Activated T-cell treated with anti-CD3 and anti-CD28 coated beads for 48 hours (primary cell): ENCODE results near the gene RASL12.
A peak's percentile ranks its signal among the peaks of the same experiment; 100 is the strongest.
"Not testable (repeated sequence)": the region's sequence is repeated elsewhere in the genome, so short reads cannot be mapped to it uniquely, and the experiment has no call there.

ENCODE experiments used
- DNase-seq: peaks from one replicate; pipeline ENCODE4 v3.0.0-alpha.2; 2020; ENCODE audit warnings: low read depth

Gene RASL12

GRCh38 chr15:65067645-65068402 is at the start of gene RASL12:
Gene RASL12, minus strand, starts transcription at chr15:65067991. Its CDS starts 156 bp downstream, at chr15:65067835.
- no peak for DNase-seq

- no peak for DNase-seq
These were observed 47.8 kb upstream of the RASL12 start for GRCh38 chr15:65115542-65115941.

- no peak for DNase-seq
These were observed 47.3 kb upstream of the RASL12 start, which contains the start of gene UBAP1L for GRCh38 chr15:65115086-65115485. Gene UBAP1L, minus strand, starts transcription at chr15:65115200. Its CDS starts 8,985 bp downstream, at chr15:65106215.

GRCh38 chr15:65110676-65111292 is 43.0 kb upstream of the RASL12 start:
- no peak for DNase-seq

GRCh38 chr15:65106011-65106590 is 38.3 kb upstream of the RASL12 start:
- no peak for DNase-seq

GRCh38 chr15:65105038-65105437 is 37.2 kb upstream of the RASL12 start:
- no peak for DNase-seq

GRCh38 chr15:65102912-65103311 is 35.1 kb upstream of the RASL12 start:
- no peak for DNase-seq

GRCh38 chr15:65101891-65102708 is 34.3 kb upstream of the RASL12 start:
- DNase-seq, result no peak

- DNase-seq, result peak; percentile 45
These were observed 33.7 kb upstream of the RASL12 start for GRCh38 chr15:65101411-65101890.

- no peak for DNase-seq
These were observed 32.7 kb upstream of the RASL12 start for GRCh38 chr15:65100442-65100841.

GRCh38 chr15:65099801-65100200 is 32.0 kb upstream of the RASL12 start:
- not testable (repeated sequence) for DNase-seq

GRCh38 chr15:65099336-65099735 is 31.5 kb upstream of the RASL12 start:
- DNase-seq, result no peak

GRCh38 chr15:65097651-65098263 is 30.0 kb upstream of the RASL12 start:
- DNase-seq, result no peak

GRCh38 chr15:65096481-65097385 is 28.9 kb upstream of the RASL12 start:
- no peak for DNase-seq

- no peak for DNase-seq
These were observed 27.9 kb upstream of the RASL12 start for GRCh38 chr15:65095747-65096104.

GRCh38 chr15:65095011-65095746 is 27.4 kb upstream of the RASL12 start:
- DNase-seq, result no peak

GRCh38 chr15:65094294-65094995 is 26.7 kb upstream of the RASL12 start:
- no peak for DNase-seq

- not testable (repeated sequence) for DNase-seq
These were observed 26.0 kb upstream of the RASL12 start for GRCh38 chr15:65093793-65094170.
